ENCODE measurements around the gene SH3TC1.
A peak's percentile ranks its signal among the peaks of the same experiment; 100 is the strongest.

The SH3TC1 gene

DNA sequence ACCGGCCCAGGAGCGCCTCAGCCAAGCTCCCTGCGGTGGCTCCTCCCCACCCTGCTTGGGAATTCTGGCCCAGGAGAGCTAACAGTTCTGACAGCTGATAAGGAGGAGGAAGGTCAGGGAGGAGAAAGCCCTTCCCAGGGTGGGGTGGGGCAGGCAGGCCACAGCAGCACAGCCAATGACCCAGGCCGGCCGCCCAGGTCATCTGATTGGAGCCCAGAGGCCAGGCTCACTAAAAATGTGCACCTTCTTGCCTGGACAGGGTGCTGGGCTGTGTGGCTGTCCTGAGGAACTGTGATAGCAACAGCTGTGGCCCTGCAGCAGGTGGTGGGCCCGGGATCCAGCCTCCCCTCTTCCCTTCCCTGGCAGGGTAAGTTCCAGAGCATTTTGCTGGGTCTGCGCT lies 17.2 kb upstream of the SH3TC1 start:
- DNase-seq: no peak

- no peak for DNase-seq
Measured at GRCh38 chr4:8182294-8182693, 16.8 kb upstream of the SH3TC1 start.

DNA sequence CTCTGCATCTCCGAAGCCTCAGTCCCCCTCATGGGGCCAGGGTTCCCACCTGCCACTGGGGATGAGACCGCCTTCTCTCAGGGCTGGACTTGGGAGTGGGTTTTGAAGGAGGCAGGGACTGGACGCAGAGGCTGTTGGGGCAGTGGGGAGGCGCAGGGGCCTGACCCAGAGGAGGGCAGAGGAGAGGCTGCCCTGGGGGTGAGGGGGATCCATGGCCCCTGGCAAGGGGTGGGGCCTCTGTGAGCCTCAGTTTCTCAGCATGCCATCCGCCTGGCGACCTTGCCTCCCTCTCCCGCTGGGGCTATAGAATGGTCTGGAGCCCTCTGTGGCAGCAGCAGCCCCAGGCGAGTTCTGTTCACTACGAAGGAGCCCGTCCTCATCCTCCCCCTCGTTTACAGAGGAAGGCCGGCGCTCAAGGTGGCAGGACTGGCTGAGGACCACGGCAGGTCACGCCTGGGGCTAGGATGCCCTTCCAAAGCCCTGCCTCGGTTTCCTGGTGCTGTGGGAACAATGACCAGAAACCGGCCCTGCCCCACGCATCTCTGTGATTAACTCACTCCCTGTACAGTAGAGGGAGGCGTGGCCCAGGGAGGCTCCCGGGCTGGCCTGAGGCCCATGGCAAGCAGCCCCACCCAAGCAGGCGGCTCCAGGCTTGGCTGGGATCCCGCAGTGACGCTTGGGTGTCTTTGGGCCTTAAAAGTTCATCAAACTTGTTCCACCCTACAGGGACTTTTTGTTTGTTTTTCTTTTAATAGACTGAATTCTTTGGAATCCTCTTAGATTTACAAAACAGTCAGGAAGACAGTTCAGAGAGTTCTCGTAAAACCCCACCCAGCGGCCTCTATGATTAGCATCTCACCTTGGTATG lies 16.0 kb upstream of the SH3TC1 start:
- no peak for DNase-seq

DNA sequence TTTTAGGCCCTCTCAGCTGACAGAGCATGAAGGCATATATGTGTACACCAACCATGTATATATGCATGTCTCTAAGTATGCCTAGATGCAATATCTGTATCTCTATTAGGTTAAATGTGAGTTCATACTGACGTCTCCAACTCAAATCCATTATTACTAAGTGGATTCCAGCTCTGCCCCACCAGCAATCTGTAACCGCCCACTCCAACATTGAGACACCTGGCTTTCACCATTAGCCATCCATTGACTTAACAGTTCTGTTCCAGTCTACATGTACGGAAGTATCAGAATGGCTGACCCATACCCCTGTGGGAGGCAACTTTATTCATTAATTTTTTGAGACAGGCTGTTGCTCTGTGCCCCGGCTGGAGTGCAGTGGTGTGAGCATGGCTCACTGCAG lies 15.0 kb upstream of the SH3TC1 start:
- DNase-seq: no peak

DNA sequence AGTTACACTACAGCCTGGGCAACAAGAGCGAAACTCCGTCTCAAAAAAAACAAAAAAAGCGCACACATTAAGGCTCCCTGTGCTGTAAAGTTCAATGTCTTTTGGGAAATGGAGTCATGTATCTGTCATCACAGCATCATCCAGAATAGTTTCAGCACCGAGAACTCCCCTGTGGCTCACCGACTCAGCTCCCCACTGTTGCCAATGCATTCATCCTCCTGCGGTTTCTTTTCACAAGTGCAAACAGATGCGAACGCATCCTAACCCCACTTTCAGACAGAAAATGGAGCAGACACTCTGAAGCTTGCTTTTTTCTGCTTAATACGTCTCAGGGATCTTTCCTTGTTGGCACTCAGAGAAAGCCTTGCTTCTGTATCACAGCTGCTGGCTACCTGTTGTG lies 13.8 kb upstream of the SH3TC1 start:
- no peak for DNase-seq

DNA sequence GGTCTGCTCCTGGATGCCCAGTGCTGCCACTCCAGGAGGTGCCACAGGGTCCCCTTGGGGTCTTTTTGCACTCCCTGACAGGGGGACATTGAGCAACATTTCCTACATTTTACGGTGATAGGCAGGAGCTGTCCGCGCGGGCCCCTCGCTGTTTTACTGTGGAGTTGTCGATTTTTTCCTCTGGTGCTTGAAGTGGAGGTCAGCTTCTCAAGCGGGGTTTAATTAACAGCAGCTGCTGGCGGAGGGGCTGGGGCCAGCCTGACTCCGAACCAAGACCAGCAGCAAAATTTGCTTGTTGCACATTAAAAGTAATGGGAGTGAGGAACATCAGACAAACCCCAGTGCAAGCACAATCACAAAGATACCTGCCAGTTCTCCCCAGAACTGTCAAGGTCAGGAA lies 13.2 kb upstream of the SH3TC1 start:
- DNase-seq: no peak

DNA sequence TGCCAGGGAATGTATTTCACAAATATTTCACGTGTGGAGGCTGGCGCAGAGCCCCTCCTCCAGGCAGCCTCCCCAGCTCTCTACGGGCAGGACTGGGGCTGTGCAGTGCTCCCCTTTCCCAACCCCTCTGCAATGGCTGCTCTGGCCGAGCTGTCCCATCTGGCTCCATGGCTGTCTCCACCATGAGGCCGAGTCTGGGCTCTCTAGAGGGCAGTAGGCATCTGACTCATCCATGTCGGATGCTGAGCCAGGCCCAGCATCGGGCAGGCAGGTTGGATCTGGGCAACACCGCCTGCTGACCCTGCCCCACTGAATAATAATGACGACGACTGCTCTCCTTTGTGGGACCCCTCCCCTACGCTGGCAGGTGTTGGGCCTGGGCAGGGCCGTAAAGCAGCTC lies 11.0 kb upstream of the SH3TC1 start:
- peak in 1 of 4 experiments; percentile 24 for DNase-seq

GRCh38 chr4:8188743-8189550 lies 10.1 kb upstream of the SH3TC1 start:
- DNase-seq: peak in 3 of 4 experiments; percentile 32 to 45 (median 33)

DNA sequence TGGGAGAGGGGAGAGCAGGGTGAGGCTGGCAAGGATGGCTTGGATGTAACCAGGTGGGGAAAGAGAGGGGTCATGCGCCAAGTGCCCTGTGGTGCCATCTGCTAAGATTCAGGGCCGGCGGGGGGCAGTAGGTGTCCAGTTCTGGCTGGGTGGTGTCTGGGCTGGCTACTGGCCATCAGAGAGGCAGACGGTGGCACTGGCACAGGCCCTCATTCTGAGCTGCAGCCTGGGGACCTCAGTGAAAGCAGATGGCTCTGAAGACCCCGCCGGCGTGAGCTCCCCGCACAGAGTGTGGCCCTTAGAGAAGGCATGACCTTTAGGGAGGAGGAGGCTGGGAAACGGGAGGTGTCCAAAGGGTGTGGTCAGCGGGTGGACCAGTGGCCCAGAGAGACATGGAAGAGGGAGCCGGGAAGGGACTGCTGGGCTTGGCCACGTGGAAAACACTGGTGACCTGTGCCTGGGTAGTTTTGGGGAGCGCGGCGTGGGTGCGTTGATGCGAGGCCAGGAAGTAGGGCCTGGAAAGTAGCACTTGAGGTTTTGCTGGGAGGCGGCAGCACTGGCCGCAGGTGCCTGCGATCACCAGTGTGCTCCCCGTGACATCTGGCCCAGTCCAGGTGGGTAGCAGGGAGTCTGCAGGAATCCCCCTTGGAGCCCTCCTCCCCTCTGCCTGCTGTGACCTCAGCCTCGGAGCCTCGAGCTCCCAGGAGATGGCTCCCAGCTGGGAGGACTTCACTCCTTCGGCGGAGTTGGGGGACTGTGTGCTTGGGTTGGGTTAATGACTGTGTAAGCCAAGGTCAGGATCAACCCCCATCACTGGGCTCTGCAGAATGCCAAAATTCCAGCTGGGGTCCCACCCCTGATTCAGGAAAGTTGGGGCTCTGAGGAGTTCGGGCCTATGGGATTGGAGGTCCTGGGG lies 9.3 kb upstream of the SH3TC1 start:
- DNase-seq: no peak

DNA sequence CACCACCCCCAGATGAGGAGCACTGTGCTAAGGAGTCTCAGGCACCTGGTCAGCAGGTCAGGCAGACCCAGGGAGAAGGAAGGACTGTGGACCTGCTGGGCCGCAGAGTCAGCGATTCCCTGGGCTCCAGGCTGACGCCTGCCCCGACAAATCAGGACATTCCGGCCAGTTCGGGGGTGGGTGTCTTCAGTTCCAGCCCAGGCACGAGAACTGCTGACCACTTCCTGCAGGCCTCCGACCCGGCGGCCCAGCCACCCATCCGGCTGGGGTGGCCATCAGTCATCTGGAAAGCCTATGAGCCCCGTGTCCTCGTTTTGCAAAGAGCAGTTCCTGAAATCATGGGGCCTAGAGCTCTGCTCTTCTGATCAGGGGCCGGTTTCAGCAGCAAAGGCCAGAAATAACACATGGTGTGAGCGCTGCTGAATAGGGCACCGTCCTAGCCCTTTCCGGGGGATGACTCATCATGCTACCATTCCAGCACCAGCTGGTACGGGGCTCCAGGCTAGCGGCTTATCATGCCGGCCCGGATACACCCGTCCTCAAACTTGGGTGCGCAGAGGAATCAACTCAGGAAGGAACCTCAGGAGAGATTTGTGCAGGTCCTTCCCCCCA lies 7.8 kb upstream of the SH3TC1 start:
- peak; percentile 96 to 99 (median 96) for DNase-seq

GRCh38 chr4:8192748-8193738 lies 6.0 kb upstream of the SH3TC1 start:
- peak; percentile 60 to 80 (median 74) for DNase-seq

GRCh38 chr4:8194306-8195242 lies 4.5 kb upstream of the SH3TC1 start:
- no peak for DNase-seq

DNA sequence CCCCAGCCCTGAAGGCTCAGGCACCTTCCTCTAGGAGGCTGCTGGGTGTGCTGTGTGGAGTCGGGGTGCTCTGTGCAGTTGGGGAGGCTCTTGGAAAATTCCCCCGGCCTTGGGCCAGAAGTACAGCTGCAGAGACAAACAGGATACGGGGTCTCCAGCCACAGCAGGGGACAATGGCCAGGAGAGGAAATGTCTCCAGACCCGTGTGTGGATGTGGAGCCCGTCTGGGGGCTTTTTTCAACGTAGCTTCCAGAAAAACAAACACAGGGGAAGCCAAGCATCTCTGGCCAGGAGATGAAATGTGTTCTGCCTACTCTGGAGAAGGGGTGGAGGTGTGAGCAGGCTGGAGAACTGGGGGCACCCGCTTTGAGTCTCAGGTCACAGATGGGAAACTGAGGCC lies 3.7 kb upstream of the SH3TC1 start:
- no peak for DNase-seq

DNA sequence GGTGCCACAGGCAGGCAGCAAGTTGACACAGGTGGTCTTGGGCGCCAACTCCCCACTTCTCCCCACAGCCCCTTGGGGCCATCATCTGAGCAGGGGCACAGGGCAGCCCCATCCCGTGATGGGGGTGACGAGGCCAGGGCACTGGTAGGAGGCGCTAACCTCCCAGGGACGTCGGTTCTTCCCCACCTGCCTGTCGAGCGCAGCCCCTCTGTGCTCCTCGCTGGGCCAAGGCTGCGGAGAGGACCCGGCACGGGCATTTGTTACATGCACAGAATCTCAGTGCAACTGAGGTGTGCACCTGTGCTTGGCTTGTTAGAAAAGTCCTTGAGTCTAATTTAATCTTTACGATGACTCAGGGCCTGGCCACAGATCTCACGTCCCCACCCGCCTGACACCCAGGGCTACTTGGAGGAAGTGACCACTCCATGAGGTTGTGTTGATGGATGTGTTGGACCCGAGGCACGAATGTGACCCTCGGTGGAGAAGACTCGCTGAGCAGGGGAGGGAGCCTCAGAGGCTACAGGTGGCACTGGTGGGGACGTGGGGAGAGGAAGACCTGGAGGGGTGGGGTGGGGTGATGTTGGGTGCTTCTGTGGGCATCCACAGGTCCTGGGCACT lies 3.1 kb upstream of the SH3TC1 start:
- DNase-seq: peak; percentile 45 to 59 (median 52)

GRCh38 chr4:8197521-8197920 lies 1.6 kb upstream of the SH3TC1 start:
- no peak for DNase-seq

- DNase-seq: peak; percentile 75 to 85 (median 82)
Measured at GRCh38 chr4:8198206-8198905, 734 bp upstream of the SH3TC1 start.

GRCh38 chr4:8199594-8200301 lies 658 bp downstream of the SH3TC1 start:
- peak; percentile 60 to 73 (median 66) for DNase-seq
